H1 (cell line): ENCODE data around the gene NSUN4. TPM values are rescaled to one million over a fixed set of nuclear protein-coding genes. Genes with fewer than 3 reads are reported as not detected.

ENCODE experiments used
- CTCF ChIA-PET: fragments of 300-600 bp; sonication (Branson Sonifier 250); formaldehyde crosslinking; loops from one replicate; lab custom pipeline; 2021; ENCODE audit not compliant: partially characterized antibody; lab: Charles Lee
- POLR2A ChIA-PET: fragments of 300-600 bp; sonication (Branson Sonifier 250); formaldehyde crosslinking; loops from one replicate; lab custom pipeline; 2021; ENCODE audit warnings: inconsistent platforms; ENCODE audit not compliant: partially characterized antibody; lab: Charles Lee
- DNase-seq, 2 experiments: peaks; one replicate each; pipeline versions ENCODE4 v3.0.0 to v3.0.0-alpha.2; 2010 to 2022; ENCODE audit warnings: low spot score in 2 of 2, low read depth in 1 of 2, mixed read lengths in 1 of 2
- FAIRE-seq: peaks from 2 replicates; lab custom pipeline; 2011; peaks lifted over from hg19 to GRCh38; lab: Jason Lieb, UNC
- H2AFZ ChIP-seq: 2 replicates; pipeline ENCODE4 v1.8.1; 2012; ENCODE audit warnings: low read length, inconsistent platforms
- H2AK5ac ChIP-seq: 2 replicates; pipeline ENCODE4 v1.6.1; 2013; ENCODE audit warnings: low read depth, low read length
- H2BK120ac ChIP-seq: replicated peaks from 2 replicates; pipeline ENCODE3; 2013; ENCODE audit warnings: low read depth, low read length, inconsistent platforms
- H2BK12ac ChIP-seq: 2 replicates; pipeline ENCODE4 v1.6.1; 2013; ENCODE audit warnings: low read depth, low read length
- H2BK15ac ChIP-seq: 2 replicates; pipeline ENCODE4 v1.6.1; 2013; ENCODE audit warnings: low read length
- H2BK20ac ChIP-seq: 2 replicates; pipeline ENCODE4 v1.6.1; 2013; ENCODE audit warnings: low read length
- H2BK5ac ChIP-seq: 2 replicates; pipeline ENCODE4 v1.6.1; 2013; ENCODE audit warnings: low read depth, low read length
- H3K14ac ChIP-seq: 2 replicates; pipeline ENCODE4 v1.6.1; 2013; ENCODE audit warnings: inconsistent platforms; ENCODE audit not compliant: insufficient read length
- H3K18ac ChIP-seq: 2 replicates; pipeline ENCODE4 v1.6.1; 2013; ENCODE audit warnings: low read length; ENCODE audit errors: extremely low read depth
- H3K23ac ChIP-seq: 2 replicates; pipeline ENCODE4 v1.6.1; 2013; ENCODE audit warnings: inconsistent platforms; ENCODE audit not compliant: insufficient read length
- H3K23me2 ChIP-seq: 2 replicates; pipeline ENCODE4 v1.6.1; 2013; ENCODE audit warnings: low read depth, low read length
- H3K27ac ChIP-seq: 2 replicates; pipeline ENCODE4 v1.6.1; 2011; ENCODE audit warnings: low read depth, low read length, inconsistent platforms
- H3K27me3 ChIP-seq, 4 experiments: replicated peaks in 1 of 4; 1 replicate in 1 of 4; 2 replicates in 3 of 4; pipeline versions ENCODE4 v1.6.1 to v1.8.1; 2011 to 2013; ENCODE audit warnings: low read length in 3 of 4, mild to moderate bottlenecking in 3 of 4, inconsistent platforms in 2 of 4, mixed read lengths in 2 of 4, moderate library complexity in 1 of 4; ENCODE audit not compliant: control insufficient read depth in 3 of 4, insufficient read depth in 3 of 4; ENCODE audit errors: extremely low read depth in 1 of 4
- H3K36me3 ChIP-seq, 4 experiments: 2 replicates each; pipeline versions ENCODE4 v1.6.1 to v1.8.1; 2011 to 2013; ENCODE audit warnings: mild to moderate bottlenecking in 4 of 4, low read length in 3 of 4, moderate library complexity in 2 of 4, control low read depth in 1 of 4, inconsistent platforms in 1 of 4; ENCODE audit not compliant: insufficient read depth in 4 of 4, control insufficient read depth in 2 of 4
- H3K4ac ChIP-seq: replicated peaks from 2 replicates; pipeline ENCODE3; 2013; ENCODE audit warnings: low read length, low read depth, mixed read lengths, inconsistent platforms; ENCODE audit not compliant: insufficient read length
- H3K4me1 ChIP-seq, 4 experiments: replicated peaks in 1 of 4; 1 replicate in 1 of 4; 2 replicates in 3 of 4; pipeline versions ENCODE4 v1.6.1 to v1.8.1; 2011 to 2013; ENCODE audit warnings: low read length in 3 of 4, inconsistent platforms in 2 of 4, mixed read lengths in 1 of 4; ENCODE audit not compliant: insufficient read depth in 4 of 4, control insufficient read depth in 3 of 4
- H3K4me2 ChIP-seq, 2 experiments: 2 replicates each; pipeline versions ENCODE4 v1.6.1 to v1.8.1; 2011 to 2013; ENCODE audit warnings: low read depth in 2 of 2, low read length in 2 of 2, control low read depth in 1 of 2, inconsistent platforms in 1 of 2, mild to moderate bottlenecking in 1 of 2; ENCODE audit not compliant: insufficient read depth in 1 of 2
- H3K4me3 ChIP-seq, 4 experiments: fragments of 200-600, 300-600 bp in 1 of 4; sonication (generic), shearing (Covaris generic), sonication (Bioruptor Twin) in 1 of 4; 2 replicates each; pipeline versions ENCODE4 v1.5.1 to v1.8.1; 2011 to 2016; ENCODE audit warnings: low read length in 4 of 4, low read depth in 3 of 4, control low read depth in 2 of 4, inconsistent platforms in 2 of 4, mild to moderate bottlenecking in 2 of 4, mixed read lengths in 1 of 4, moderate library complexity in 1 of 4; ENCODE audit not compliant: insufficient read depth in 2 of 4; ENCODE audit errors: extremely low read depth in 1 of 4
- H3K56ac ChIP-seq: replicated peaks from 2 replicates; pipeline ENCODE3; 2013; ENCODE audit warnings: low read depth, mild to moderate bottlenecking, mixed read lengths, low read length, inconsistent platforms; ENCODE audit not compliant: insufficient read length
- H3K79me1 ChIP-seq: 2 replicates; pipeline ENCODE4 v1.6.1; 2013; ENCODE audit warnings: low read depth, low read length, control low read depth
- H3K79me2 ChIP-seq, 2 experiments: 2 replicates each; pipeline versions ENCODE4 v1.6.1 to v1.8.1; 2012 to 2013; ENCODE audit warnings: low read length in 2 of 2, mild to moderate bottlenecking in 2 of 2, inconsistent platforms in 1 of 2; ENCODE audit not compliant: insufficient read depth in 2 of 2, control insufficient read depth in 1 of 2
- H3K9ac ChIP-seq, 4 experiments: replicated peaks in 1 of 4; 1 replicate in 1 of 4; 2 replicates in 3 of 4; pipeline versions ENCODE4 v1.6.1 to v1.8.1; 2011 to 2013; ENCODE audit warnings: low read depth in 3 of 4, low read length in 3 of 4, control low read depth in 2 of 4, mild to moderate bottlenecking in 2 of 4, moderate library complexity in 2 of 4, inconsistent platforms in 1 of 4; ENCODE audit errors: extremely low read depth in 1 of 4
- H3K9me3 ChIP-seq, 2 experiments: 2 replicates each; pipeline versions ENCODE4 v1.6.1 to v1.8.1; 2012 to 2013; ENCODE audit warnings: mild to moderate bottlenecking in 2 of 2, moderate library complexity in 2 of 2, control low read depth in 1 of 2, inconsistent platforms in 1 of 2, low read depth in 1 of 2, low read length in 1 of 2, mixed read lengths in 1 of 2; ENCODE audit not compliant: insufficient read depth in 2 of 2
- H4K20me1 ChIP-seq, 2 experiments: replicated peaks in 1 of 2; 2 replicates each; pipeline versions ENCODE3 to v1.8.1; 2011 to 2013; ENCODE audit warnings: inconsistent platforms in 2 of 2, low read length in 2 of 2, mild to moderate bottlenecking in 1 of 2; ENCODE audit not compliant: insufficient read depth in 2 of 2, control insufficient read depth in 1 of 2
- H4K5ac ChIP-seq: 2 replicates; pipeline ENCODE4 v1.6.1; 2013; ENCODE audit warnings: low read length, low read depth, mixed read lengths, inconsistent platforms; ENCODE audit not compliant: insufficient read length
- H4K8ac ChIP-seq: 2 replicates; pipeline ENCODE4 v1.8.0; 2013; ENCODE audit warnings: mild to moderate bottlenecking, moderate library complexity, low read length, inconsistent platforms; ENCODE audit not compliant: insufficient read depth; ENCODE audit errors: extremely low read depth
- H4K91ac ChIP-seq: replicated peaks from 2 replicates; pipeline ENCODE3; 2013; ENCODE audit warnings: low read length, mixed read lengths, inconsistent platforms; ENCODE audit not compliant: insufficient read length
- CTCF ChIP-seq, 3 experiments: IDR thresholded peaks; 1 replicate in 2 of 3; 2 replicates in 1 of 3; pipeline versions ENCODE4 v1.5.1 to v1.6.1; 2011; ENCODE audit warnings: low read length in 3 of 3, mild to moderate bottlenecking in 3 of 3, inconsistent platforms in 2 of 3, low read depth in 1 of 3, moderate library complexity in 1 of 3; ENCODE audit not compliant: insufficient read depth in 1 of 3; ENCODE audit errors: control extremely low read depth in 1 of 3
- RAD21 ChIP-seq, 2 experiments: IDR thresholded peaks in 1 of 2; conservative IDR thresholded peaks in 1 of 2; 2 replicates each; pipeline ENCODE4 v1.6.1; 2011; ENCODE audit warnings: low read depth in 2 of 2, low read length in 2 of 2, improper control_type of control experiment in 1 of 2, inconsistent platforms in 1 of 2, mild to moderate bottlenecking in 1 of 2, moderate library complexity in 1 of 2
- RXRA ChIP-seq: IDR thresholded peaks from 2 replicates; pipeline ENCODE4 v1.6.1; 2011; ENCODE audit warnings: low read depth, mild to moderate bottlenecking, low read length, moderate library complexity; ENCODE audit not compliant: insufficient read depth
- ZNF274 ChIP-seq: IDR thresholded peaks from 2 replicates; pipeline ENCODE4 v1.7.0; 2012; ENCODE audit warnings: low read length, borderline replicate concordance; ENCODE audit errors: extremely low read depth
- WGBS, 2 experiments: shearing (Covaris generic) in 1 of 2; methylation state at CpG; one replicate each; pipeline versions ENCODE4 v1.1.6 to v1.1.7; 2013 to 2015; ENCODE audit warnings: low lambda C conversion rate in 2 of 2, mixed read lengths in 2 of 2, inconsistent platforms in 1 of 2, low coverage in 1 of 2, missing lambda C conversion rate in 1 of 2; ENCODE audit not compliant: insufficient replicate concordance in 2 of 2, insufficient coverage in 1 of 2, insufficient read length in 1 of 2; ENCODE audit errors: extremely low coverage in 1 of 2, missing lambda C conversion rate in 1 of 2; 5-methylcytosine and 5-hydroxymethylcytosine counted together
- polyA plus RNA-seq, 7 experiments: library from polyadenylated mRNA; depleted of rRNA in 3 of 7; stranded (reverse) in 5 of 7; unstranded in 2 of 7; fragments of >200 nt in 5 of 7; fragments of 200-250 nt in 2 of 7; gene quantifications; 1 replicate in 5 of 7; 2 replicates in 1 of 7; 4 replicates in 1 of 7; pipeline versions ENCODE4 v1.2.1 to v1.2.3, GENCODE V29; 2011 to 2013; ENCODE audit warnings: missing spikeins in 2 of 7, mixed read lengths in 2 of 7
- total RNA-seq: library from RNA; stranded (reverse); fragmentation: NEBNext Ultra II Directional; extraction: Animal tissue kit (Norgen Biotek cat#: 25700); gene quantifications from 2 replicates; pipeline ENCODE4 v1.2.1, GENCODE V29; 2021

NSUN4 gene
- total and polyA plus RNA-seq, 2 of the 8 experiments (the other 6 are each of a cell fraction or from before 2014, with no cell fraction given): 9.7 to 15.7 TPM

DNA sequence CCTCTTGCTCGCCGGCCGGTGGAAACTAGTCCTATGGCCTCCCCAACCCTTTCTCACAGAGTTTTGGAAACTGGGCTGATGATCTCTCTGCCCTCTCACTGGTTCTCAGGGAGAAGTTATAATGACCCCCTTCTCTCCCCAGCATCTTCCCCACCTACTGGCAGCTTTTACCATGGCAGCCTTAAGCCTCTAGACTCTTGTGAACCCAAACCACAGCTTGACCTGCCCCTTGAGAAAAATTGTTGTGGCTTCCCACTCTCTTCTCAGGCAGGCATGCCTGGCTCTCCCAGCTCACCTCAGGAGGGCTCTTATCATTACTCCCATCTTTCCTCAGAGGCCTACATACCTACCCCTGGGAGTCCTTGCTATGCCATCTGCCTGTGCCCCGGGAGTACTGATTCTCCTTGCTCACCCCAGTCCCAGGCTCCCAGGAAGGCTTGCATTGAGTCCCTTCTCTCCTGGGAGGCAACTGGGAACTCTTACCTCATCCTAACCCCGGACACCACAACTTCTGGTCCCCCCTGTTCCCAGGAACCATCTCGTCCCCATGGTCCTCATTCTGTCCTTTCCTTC is 1.6 kb downstream of the NSUN4 start:
- CTCF ChIA-PET: interaction anchor here (0.6 to 2.8 kb wide), 9 partner anchors 9 to 59 kb away, joined by 3 to 21 read pairs (median 4); partner anchors contain the start of genes LRRC41 and UQCRH
- H2BK12ac ChIP-seq: peak overlapping the region; percentile 90; the same call in 1 of the 2 replicates

More for the DNA sequence above, 1.6 kb downstream of the NSUN4 start:
- Histone ChIP-seq H3K9ac (no peak overlapping the region), H4K8ac (peak overlapping the region; percentile 81), H2BK5ac (no peak overlapping the region)
- TF ChIP-seq CTCF (IDR thresholded peaks at IDR 0.05; ENCODE audit: control extremely low read depth in 1 of 3, insufficient read depth in 1 of 3, low read depth in 1 of 3, low read length in 3 of 3) (peak; percentile 19 to 38 (median 35)), RAD21 (IDR thresholded peaks at IDR 0.05 in 1 of 2, conservative IDR thresholded peaks at IDR 0.05 in 1 of 2; ENCODE audit: low read depth in 2 of 2, low read length in 2 of 2) (0 out of 4 replicates have a peak, but pooled peaks of 1 of the 2 experiments have one; percentile 15), ZNF274 (no peak), RXRA (no peak)
- TF ChIP-seq, all 59 proteins: peak for 2
- Histone ChIP-seq H3K4ac (no peak overlapping the region), H4K5ac (no peak overlapping the region), H3K56ac (no peak overlapping the region), H3K4me1 (peaks cover 0 to 7% (median 4%) of the 10 kb centered on the region in 4 experiments; a peak in 4 of 7 replicates), H2BK20ac (no peak overlapping the region), H2AFZ (no peak overlapping the region), H3K27me3 (no peaks in the 10 kb centered on the region), H3K14ac (no peak overlapping the region), H3K4me3 (peak overlapping the region in 1 of 4 experiments; percentile 85; a peak in 3 of 8 replicates), H2BK120ac (no peak overlapping the region), H3K23me2 (peaks cover 9% of the 10 kb centered on the region), H3K36me3 (peaks cover 2 to 26% (median 12%) of the 10 kb centered on the region in 4 experiments; a peak in 7 of 8 replicates), H3K79me2 (no peaks in the 10 kb centered on the region; a peak in 1 of 4 replicates), H3K79me1 (peaks cover 3% of the 10 kb centered on the region; the same call in 1 of the 2 replicates), H2AK5ac (no peak overlapping the region), H4K91ac (no peak overlapping the region), H3K27ac (no peak overlapping the region), H4K20me1 (peaks cover 0 to 5% of the 10 kb centered on the region in 2 experiments), H2BK15ac (no peak overlapping the region), H3K9me3 (no peaks in the 10 kb centered on the region), H3K23ac (no peak overlapping the region), H3K4me2 (peak overlapping the region in 1 of 2 experiments; percentile 79; a peak in 2 of 4 replicates), H3K18ac (no peak overlapping the region)
- POLR2A ChIA-PET: interaction anchor here (0.8 to 4.0 kb wide), 10 partner anchors 7 to 45 kb away, joined by 3 to 25 read pairs (median 4); no protein-coding TSS in a partner anchor
- DNase-seq (no peak), FAIRE-seq (no peak)
- 92% methylated on average over 6 of the region's 6 CpGs; no CpG with 5 or more reads in 1 of the 2 experiments for WGBS, 2 experiments
